CD14-positive monocyte (primary cell): ENCODE results near the gene KAZN. TPM values are rescaled to one million over a fixed set of nuclear protein-coding genes. Genes with fewer than 3 reads are reported as not detected.

Experiments
- DNase-seq, 3 donors: peaks; one replicate each; pipeline ENCODE4 v3.0.0-alpha.2; 2011 to 2022
- H2AFZ ChIP-seq: 2 replicates; pipeline ENCODE4 v1.6.0; 2012; ENCODE audit warnings: mild to moderate bottlenecking, low read depth, low read length, inconsistent platforms; ENCODE audit not compliant: insufficient read depth, poor library complexity, severe bottlenecking
- H3K27ac ChIP-seq, 2 donors: 1 replicate in 1 of 2; 2 replicates in 1 of 2; pipeline ENCODE4 v1.5.1; 2012 to 2013; ENCODE audit warnings: low read length in 2 of 2, control low read depth in 1 of 2, inconsistent platforms in 1 of 2, low read depth in 1 of 2, mild to moderate bottlenecking in 1 of 2
- H3K27me3 ChIP-seq, 2 donors: one replicate each; pipeline versions ENCODE4 v1.6.0 to v1.6.1; 2011 to 2013; ENCODE audit warnings: low read length in 2 of 2; ENCODE audit not compliant: control insufficient read depth in 2 of 2, insufficient read depth in 2 of 2
- H3K36me3 ChIP-seq, 2 donors: replicated peaks in 1 of 2; 1 replicate in 1 of 2; 2 replicates in 1 of 2; pipeline versions ENCODE4 v1.5.1 to v1.6.1; 2012 to 2013; ENCODE audit warnings: low read length in 2 of 2, control low read depth in 1 of 2, inconsistent platforms in 1 of 2, mild to moderate bottlenecking in 1 of 2; ENCODE audit not compliant: insufficient read depth in 2 of 2, control insufficient read depth in 1 of 2
- H3K4me1 ChIP-seq, 2 donors: 1 replicate in 1 of 2; 2 replicates in 1 of 2; pipeline versions ENCODE4 v1.5.1 to v1.6.1; 2012 to 2013; ENCODE audit warnings: low read length in 2 of 2, control low read depth in 1 of 2, inconsistent platforms in 1 of 2, mild to moderate bottlenecking in 1 of 2, moderate library complexity in 1 of 2; ENCODE audit not compliant: insufficient read depth in 2 of 2, control insufficient read depth in 1 of 2
- H3K4me2 ChIP-seq: replicated peaks from 2 replicates; pipeline ENCODE3; 2012; ENCODE audit warnings: low read length, moderate library complexity, mild to moderate bottlenecking; ENCODE audit not compliant: poor library complexity, severe bottlenecking; ENCODE audit errors: extremely low read depth
- H3K4me3 ChIP-seq, 3 experiments: fragments of 200-600 bp in 1 of 3; sonication (generic) in 1 of 3; replicated peaks in 1 of 3; 1 replicate in 2 of 3; 2 replicates in 1 of 3; pipeline ENCODE4 v1.5.1; 2011 to 2013; ENCODE audit warnings: low read length in 3 of 3, mild to moderate bottlenecking in 3 of 3, control low read depth in 2 of 3, low read depth in 2 of 3, inconsistent platforms in 1 of 3, moderate library complexity in 1 of 3
- H3K79me2 ChIP-seq: 2 replicates; pipeline ENCODE4 v1.6.0; 2012; ENCODE audit warnings: mild to moderate bottlenecking, control low read depth, inconsistent platforms, low read length, moderate library complexity; ENCODE audit not compliant: insufficient read depth
- H3K9ac ChIP-seq: 2 replicates; pipeline ENCODE4 v1.6.0; 2017; ENCODE audit warnings: low read length, mild to moderate bottlenecking; ENCODE audit not compliant: insufficient read depth, poor library complexity, severe bottlenecking
- H3K9me3 ChIP-seq, 2 donors: replicated peaks in 1 of 2; 1 replicate in 1 of 2; 2 replicates in 1 of 2; pipeline versions ENCODE4 v1.5.1 to v1.6.1; 2012 to 2013; ENCODE audit warnings: low read length in 2 of 2, control low read depth in 1 of 2; ENCODE audit not compliant: control insufficient read depth in 1 of 2, insufficient read depth in 1 of 2
- H4K20me1 ChIP-seq: 2 replicates; pipeline ENCODE4 v1.6.0; 2012; ENCODE audit warnings: mild to moderate bottlenecking, low read length, control low read depth, moderate library complexity; ENCODE audit not compliant: insufficient read depth
- H3K27ac Mint-ChIP-seq, 7 donors: one replicate each; pipeline ENCODE4 v1.8.0; 2020; ENCODE audit warnings: mild to moderate bottlenecking in 7 of 7, mixed read lengths in 7 of 7, moderate library complexity in 6 of 7, inconsistent platforms in 2 of 7
- H3K27me3 Mint-ChIP-seq, 3 donors: one replicate each; pipeline ENCODE4 v1.8.0; 2021 to 2022; ENCODE audit warnings: low read depth in 3 of 3, mild to moderate bottlenecking in 3 of 3, mixed read lengths in 3 of 3, moderate library complexity in 3 of 3, inconsistent platforms in 1 of 3
- H3K36me3 Mint-ChIP-seq, 2 donors: one replicate each; pipeline ENCODE4 v1.8.0; 2020; ENCODE audit warnings: mixed read lengths in 2 of 2, inconsistent platforms in 1 of 2, mild to moderate bottlenecking in 1 of 2
- H3K4me1 Mint-ChIP-seq: one replicate; pipeline ENCODE4 v1.8.0; 2020; ENCODE audit warnings: mild to moderate bottlenecking, mixed read lengths
- H3K4me3 Mint-ChIP-seq, 2 donors: one replicate each; pipeline ENCODE4 v1.8.0; 2020; ENCODE audit warnings: mild to moderate bottlenecking in 2 of 2, mixed read lengths in 2 of 2, moderate library complexity in 1 of 2
- H3K9me3 Mint-ChIP-seq, 7 donors: one replicate each; pipeline ENCODE4 v1.8.0; 2020 to 2022; ENCODE audit warnings: mixed read lengths in 7 of 7, mild to moderate bottlenecking in 6 of 7, moderate library complexity in 6 of 7, inconsistent platforms in 2 of 7
- CTCF ChIP-seq: fragments of 200-600 bp; IDR thresholded peaks from one replicate; pipeline ENCODE4 v1.8.0; 2022; ENCODE audit warnings: antibody characterized with exemption, mild to moderate bottlenecking
- WGBS: methylation state at CpG from one replicate; pipeline ENCODE4 v1.1.5; 2013; ENCODE audit warnings: missing lambda C conversion rate; ENCODE audit not compliant: insufficient coverage; 5-methylcytosine and 5-hydroxymethylcytosine counted together
- intact Hi-C, 2 donors: fragments of 100-400 bp; cut with micrococcal nuclease; formaldehyde crosslinking; loops; one replicate each; pipeline versions ENCODE4 v1.15.0 to v1.15.1; 2023
- polyA plus RNA-seq, 3 donors: library from polyadenylated mRNA; depleted of rRNA in 1 of 3; unstranded in 2 of 3; stranded (reverse) in 1 of 3; fragments of 300-500 nt in 2 of 3; fragments of >200 nt in 1 of 3; fragmentation: Illumina TruSeq in 2 of 3; gene quantifications; 1 replicate in 2 of 3; 2 replicates in 1 of 3; pipeline ENCODE4 v1.2.3, GENCODE V29; 2012 to 2021

The KAZN gene
- polyA plus RNA-seq, 3 donors = not detected

GRCh38 chr1:14853518-14853917 lies 255.0 kb downstream of the KAZN start:
- Histone ChIP-seq H3K79me2 (no peaks in the 10 kb centered on the region), H3K36me3 (no peaks in the 10 kb centered on the region), H3K9me3 (no peaks in the 10 kb centered on the region), H2AFZ (no peak overlapping the region), H3K4me2 (no peak overlapping the region), H3K27me3 (no peaks in the 10 kb centered on the region), H3K4me1 (no peaks in the 10 kb centered on the region), H3K27ac (no peak overlapping the region), H3K9ac (no peak overlapping the region), H3K4me3 (no peak overlapping the region), H4K20me1 (no peaks in the 10 kb centered on the region)
- Mint-ChIP-seq H3K4me1 (no peaks in the 10 kb centered on the region), H3K9me3 (no peaks in the 10 kb centered on the region), H3K27ac (no peak overlapping the region), H3K36me3 (no peaks in the 10 kb centered on the region), H3K4me3 (no peak overlapping the region), H3K27me3 (peaks cover 5 to 9% (median 7%) of the 10 kb centered on the region in 3 donors)
- intact Hi-C loops = no loop called here
- no peak for DNase-seq
- TF ChIP-seq CTCF = no peak
- 84% methylated on average over 2 of the region's 5 CpGs for WGBS

GRCh38 chr1:14855268-14855667 lies 256.8 kb downstream of the KAZN start:
- no peaks in the 10 kb centered on the region for H4K20me1 ChIP-seq
- intact Hi-C loops = no loop called here
- no peak for TF ChIP-seq CTCF
- no peak overlapping the region for H2AFZ ChIP-seq
- H3K4me3 ChIP-seq = no peak overlapping the region
- no peak overlapping the region for H3K27ac ChIP-seq
- H3K9me3 ChIP-seq = no peaks in the 10 kb centered on the region
- H3K79me2 ChIP-seq = no peaks in the 10 kb centered on the region
- no peaks in the 10 kb centered on the region for H3K36me3 ChIP-seq
- Mint-ChIP-seq H3K4me1 (no peaks in the 10 kb centered on the region), H3K9me3 (no peaks in the 10 kb centered on the region), H3K36me3 (no peaks in the 10 kb centered on the region), H3K4me3 (no peak overlapping the region), H3K27me3 (peaks cover 8 to 12% (median 10%) of the 10 kb centered on the region in 3 donors), H3K27ac (no peak overlapping the region)
- DNase-seq = no peak
- H3K9ac ChIP-seq = no peak overlapping the region
- no peak overlapping the region for H3K4me2 ChIP-seq
- no peaks in the 10 kb centered on the region for H3K4me1 ChIP-seq
- no peaks in the 10 kb centered on the region for H3K27me3 ChIP-seq
- WGBS = 57% methylated on average over 1 of the region's 3 CpGs
